ENCODE data around the gene S100A5.
"Not testable (repeated sequence)": the region's sequence is repeated elsewhere in the genome, so short reads cannot be mapped to it uniquely, and the experiment has no call there.

Gene S100A5

GRCh38 chr1:153572569-153573015 is 31.9 kb upstream of the S100A5 start:
- peaks cover 34% of the 10 kb centered on the region for H3K4me1 Mint-ChIP-seq
- H3K27me3 Mint-ChIP-seq: peaks cover 4% of the 10 kb centered on the region
- no peaks in the 10 kb centered on the region for H3K36me3 Mint-ChIP-seq
- peak; percentile 93 for ATAC-seq
- H3K4me3 Mint-ChIP-seq: no peak overlapping the region
- H3K27ac Mint-ChIP-seq: peak overlapping the region; percentile 44
- no peaks in the 10 kb centered on the region for H3K9me3 Mint-ChIP-seq

GRCh38 chr1:153571706-153572105 is 31.0 kb upstream of the S100A5 start:
- ATAC-seq: no peak
- no peak overlapping the region for H3K27ac Mint-ChIP-seq

GRCh38 chr1:153570874-153571273 is 30.1 kb upstream of the S100A5 start:
- no peaks in the 10 kb centered on the region for H3K27me3 Mint-ChIP-seq
- no peak for ATAC-seq
- no peaks in the 10 kb centered on the region for H3K9me3 Mint-ChIP-seq
- H3K27ac Mint-ChIP-seq: peak overlapping the region; percentile 12
- peaks cover 42% of the 10 kb centered on the region for H3K4me1 Mint-ChIP-seq
- H3K36me3 Mint-ChIP-seq: no peaks in the 10 kb centered on the region
- H3K4me3 Mint-ChIP-seq: no peak overlapping the region

More at GRCh38 chr1:153571706-153572105, 31.0 kb upstream of the S100A5 start:
- H3K27me3 Mint-ChIP-seq: no peaks in the 10 kb centered on the region
- H3K36me3 Mint-ChIP-seq: no peaks in the 10 kb centered on the region
- no peak overlapping the region for H3K4me3 Mint-ChIP-seq
- H3K9me3 Mint-ChIP-seq: no peaks in the 10 kb centered on the region
- H3K4me1 Mint-ChIP-seq: peaks cover 33% of the 10 kb centered on the region

- Mint-ChIP-seq H3K27me3 (no peaks in the 10 kb centered on the region), H3K27ac (no peak overlapping the region), H3K4me1 (peaks cover 51% of the 10 kb centered on the region), H3K4me3 (no peak overlapping the region), H3K36me3 (no peaks in the 10 kb centered on the region), H3K9me3 (no peaks in the 10 kb centered on the region)
- no peak for ATAC-seq
These were observed 28.7 kb upstream of the S100A5 start for GRCh38 chr1:153569465-153569864.

GRCh38 chr1:153568367-153569099 is 27.8 kb upstream of the S100A5 start:
- no peaks in the 10 kb centered on the region for H3K9me3 Mint-ChIP-seq
- H3K27me3 Mint-ChIP-seq: no peaks in the 10 kb centered on the region
- peaks cover 51% of the 10 kb centered on the region for H3K4me1 Mint-ChIP-seq
- H3K36me3 Mint-ChIP-seq: no peaks in the 10 kb centered on the region
- H3K27ac Mint-ChIP-seq: peak overlapping the region; percentile 58
- peak overlapping the region; percentile 65 for H3K4me3 Mint-ChIP-seq
- peak; percentile 53 for ATAC-seq

- H3K27me3 Mint-ChIP-seq: no peaks in the 10 kb centered on the region
- no peak for ATAC-seq
- H3K4me3 Mint-ChIP-seq: no peak overlapping the region
- no peaks in the 10 kb centered on the region for H3K9me3 Mint-ChIP-seq
- peaks cover 45% of the 10 kb centered on the region for H3K4me1 Mint-ChIP-seq
- no peaks in the 10 kb centered on the region for H3K36me3 Mint-ChIP-seq
- peak overlapping the region; percentile 58 for H3K27ac Mint-ChIP-seq
These were observed 27.1 kb upstream of the S100A5 start for GRCh38 chr1:153567621-153568366.

- H3K9me3 Mint-ChIP-seq: no peaks in the 10 kb centered on the region
- H3K36me3 Mint-ChIP-seq: no peaks in the 10 kb centered on the region
- ATAC-seq: peak; percentile 81
- H3K4me1 Mint-ChIP-seq: peaks cover 40% of the 10 kb centered on the region
- no peaks in the 10 kb centered on the region for H3K27me3 Mint-ChIP-seq
- peak overlapping the region; percentile 89 for H3K27ac Mint-ChIP-seq
- H3K4me3 Mint-ChIP-seq: peak overlapping the region; percentile 8
These were observed 26.0 kb upstream of the S100A5 start for GRCh38 chr1:153566414-153567371.

GRCh38 chr1:153565529-153566374 is 25.0 kb upstream of the S100A5 start, which contains the start of gene S100A2:
TSS of gene S100A2 (minus strand) at chr1:153565844. CDS start at chr1:153563877, 1,967 bp downstream.
- Mint-ChIP-seq H3K4me3 (peak within 1 kb of the TSS; percentile 18), H3K36me3 (no peaks in the 10 kb centered on the region), H3K9me3 (no peaks in the 10 kb centered on the region), H3K27me3 (no peaks in the 10 kb centered on the region), H3K4me1 (peaks cover 40% of the 10 kb centered on the region), H3K27ac (peak within 1 kb of the TSS; percentile 89)
- ATAC-seq: peak; percentile 77

GRCh38 chr1:153563991-153564390 is 23.3 kb upstream of the S100A5 start:
- Mint-ChIP-seq H3K27ac (no peak overlapping the region), H3K4me1 (peaks cover 40% of the 10 kb centered on the region), H3K9me3 (no peaks in the 10 kb centered on the region), H3K4me3 (no peak overlapping the region), H3K36me3 (no peaks in the 10 kb centered on the region), H3K27me3 (no peaks in the 10 kb centered on the region)
- ATAC-seq: no peak

- no peak overlapping the region for H3K27ac Mint-ChIP-seq
- no peaks in the 10 kb centered on the region for H3K27me3 Mint-ChIP-seq
- H3K36me3 Mint-ChIP-seq: no peaks in the 10 kb centered on the region
- no peaks in the 10 kb centered on the region for H3K9me3 Mint-ChIP-seq
- no peak overlapping the region for H3K4me3 Mint-ChIP-seq
- ATAC-seq: no peak
- H3K4me1 Mint-ChIP-seq: peaks cover 35% of the 10 kb centered on the region
These were observed 22.8 kb upstream of the S100A5 start for GRCh38 chr1:153563483-153563901.

GRCh38 chr1:153562021-153562420 is 21.3 kb upstream of the S100A5 start:
- H3K27ac Mint-ChIP-seq, ATAC-seq, H3K9me3 Mint-ChIP-seq, H3K27me3 Mint-ChIP-seq, H3K36me3 Mint-ChIP-seq, H3K4me3 Mint-ChIP-seq: not testable (repeated sequence)
- H3K4me1 Mint-ChIP-seq: peaks cover 21% of the 10 kb centered on the region

GRCh38 chr1:153561466-153561985 is 20.8 kb upstream of the S100A5 start:
- Mint-ChIP-seq H3K27ac (no peak overlapping the region), H3K4me1 (peaks cover 16% of the 10 kb centered on the region), H3K9me3 (no peaks in the 10 kb centered on the region), H3K36me3 (no peaks in the 10 kb centered on the region), H3K27me3 (no peaks in the 10 kb centered on the region), H3K4me3 (no peak overlapping the region)
- ATAC-seq: no peak

GRCh38 chr1:153560771-153561465 is 20.2 kb upstream of the S100A5 start:
- Mint-ChIP-seq H3K4me1 (peaks cover 10% of the 10 kb centered on the region), H3K9me3 (no peaks in the 10 kb centered on the region), H3K27me3 (no peaks in the 10 kb centered on the region), H3K36me3 (no peaks in the 10 kb centered on the region), H3K27ac (no peak overlapping the region), H3K4me3 (no peak overlapping the region)
- ATAC-seq: no peak

Data from stimulated activated memory B cell treated with anti-CD40 and anti-IgM and Interleukin-4, amounts not matched to agents 10 μg/mL and 1 μg/mL and 100 μg/mL, for 72 hours (primary cell).